ENCODE data around the gene AKT3.
"Not testable (repeated sequence)": the region's sequence is repeated elsewhere in the genome, so short reads cannot be mapped to it uniquely, and the experiment has no call there.

AKT3 gene

DNA sequence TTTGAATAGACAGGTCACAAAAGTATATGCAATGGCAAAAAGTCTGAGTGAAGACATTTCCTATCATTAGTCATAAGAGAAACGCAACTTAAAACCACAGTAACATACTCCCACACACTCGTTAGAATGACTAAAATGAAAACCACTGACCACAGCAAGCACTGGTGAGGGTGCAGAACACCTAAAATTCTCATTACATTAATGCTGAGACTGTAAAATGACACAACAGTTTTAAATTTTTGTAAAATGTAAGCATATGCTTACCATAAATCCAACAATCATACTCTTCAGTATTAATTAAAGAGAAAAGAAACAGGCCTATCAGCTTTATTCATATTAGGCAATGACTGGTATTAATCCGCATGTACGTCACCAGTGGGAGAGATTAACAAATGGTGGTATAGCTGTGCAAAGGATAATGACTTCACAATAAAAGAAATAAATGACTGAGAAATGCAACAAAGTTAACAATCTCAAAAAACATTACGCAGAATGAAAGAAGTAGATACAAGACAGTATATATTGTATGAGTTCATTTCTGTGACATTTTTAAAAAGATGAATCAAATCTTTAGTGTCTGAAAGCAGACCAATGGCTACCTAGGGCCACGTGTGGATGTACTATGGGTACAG, 253.5 kb downstream of the AKT3 start:
- TF ChIP-seq, protein P1, sequence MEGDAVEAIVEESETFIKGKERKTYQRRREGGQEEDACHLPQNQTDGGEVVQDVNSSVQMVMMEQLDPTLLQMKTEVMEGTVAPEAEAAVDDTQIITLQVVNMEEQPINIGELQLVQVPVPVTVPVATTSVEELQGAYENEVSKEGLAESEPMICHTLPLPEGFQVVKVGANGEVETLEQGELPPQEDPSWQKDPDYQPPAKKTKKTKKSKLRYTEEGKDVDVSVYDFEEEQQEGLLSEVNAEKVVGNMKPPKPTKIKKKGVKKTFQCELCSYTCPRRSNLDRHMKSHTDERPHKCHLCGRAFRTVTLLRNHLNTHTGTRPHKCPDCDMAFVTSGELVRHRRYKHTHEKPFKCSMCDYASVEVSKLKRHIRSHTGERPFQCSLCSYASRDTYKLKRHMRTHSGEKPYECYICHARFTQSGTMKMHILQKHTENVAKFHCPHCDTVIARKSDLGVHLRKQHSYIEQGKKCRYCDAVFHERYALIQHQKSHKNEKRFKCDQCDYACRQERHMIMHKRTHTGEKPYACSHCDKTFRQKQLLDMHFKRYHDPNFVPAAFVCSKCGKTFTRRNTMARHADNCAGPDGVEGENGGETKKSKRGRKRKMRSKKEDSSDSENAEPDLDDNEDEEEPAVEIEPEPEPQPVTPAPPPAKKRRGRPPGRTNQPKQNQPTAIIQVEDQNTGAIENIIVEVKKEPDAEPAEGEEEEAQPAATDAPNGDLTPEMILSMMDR (conservative IDR thresholded peaks at IDR 0.05; ENCODE audit: control insufficient read depth, insufficient read depth, low read depth, low read length) = no peak
- H3K4me3 ChIP-seq (ENCODE audit: control insufficient read depth, low read depth, low read length) = no peak overlapping the region
- peak; percentile 98 for DNase-seq (ENCODE audit: low read depth)

DNA sequence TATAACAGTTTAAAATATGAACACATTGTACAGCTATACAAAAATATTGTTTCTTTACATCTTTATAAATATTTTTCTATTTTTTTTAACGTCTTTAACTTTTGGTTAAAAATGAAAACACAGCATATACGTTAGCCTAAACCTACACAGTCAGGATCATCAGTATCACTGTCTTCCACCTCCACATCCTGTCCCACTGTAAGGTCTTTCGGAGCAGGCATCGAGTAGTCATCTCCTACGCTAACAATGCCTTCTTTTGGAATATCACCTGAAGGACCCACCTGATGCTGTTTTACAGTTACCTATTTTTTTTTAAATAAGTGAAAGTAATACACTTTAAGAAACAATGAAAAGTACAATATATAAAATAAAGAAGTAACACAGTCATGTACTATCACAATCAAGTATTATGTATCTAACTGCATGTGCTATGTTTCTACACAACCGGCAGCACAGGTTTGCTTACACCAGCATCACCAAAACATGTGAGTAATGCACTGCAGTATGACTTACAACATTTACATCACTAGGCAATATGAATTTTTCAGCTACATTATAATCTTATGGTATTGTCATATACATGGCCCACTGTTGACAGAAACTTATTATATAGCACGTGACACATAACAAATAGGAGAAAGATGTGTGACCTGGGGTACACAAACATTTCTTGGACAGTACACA, 254.4 kb downstream of the AKT3 start:
- peak; percentile 89 for DNase-seq (ENCODE audit: low read depth)
- TF ChIP-seq, protein P1 (conservative IDR thresholded peaks at IDR 0.05; ENCODE audit: control insufficient read depth, insufficient read depth, low read depth, low read length) = no peak
- H3K4me3 ChIP-seq (ENCODE audit: control insufficient read depth, low read depth, low read length) = no peak overlapping the region

DNA sequence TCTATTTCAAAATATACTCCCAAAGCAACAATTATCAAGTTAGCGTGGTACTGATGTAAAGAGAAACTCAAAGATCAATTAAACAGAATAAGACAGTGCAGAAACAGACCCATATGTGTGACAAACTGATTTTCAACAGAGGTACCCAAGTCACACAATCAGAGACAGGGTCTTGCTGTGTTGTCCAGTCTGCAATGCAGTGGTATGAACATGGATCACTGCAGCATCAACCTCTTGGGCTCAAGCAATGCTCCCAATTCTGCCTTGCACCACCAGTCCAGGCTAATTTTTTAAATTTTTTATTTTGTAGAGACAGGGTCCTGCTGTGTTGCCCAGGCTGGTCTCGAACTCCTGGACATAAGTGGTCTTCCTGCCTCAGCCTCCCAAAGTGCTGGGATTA, 255.6 kb downstream of the AKT3 start:
- no peak for DNase-seq (ENCODE audit: low read depth)
- no peak overlapping the region for H3K4me3 ChIP-seq (ENCODE audit: control insufficient read depth, low read depth, low read length)

DNA sequence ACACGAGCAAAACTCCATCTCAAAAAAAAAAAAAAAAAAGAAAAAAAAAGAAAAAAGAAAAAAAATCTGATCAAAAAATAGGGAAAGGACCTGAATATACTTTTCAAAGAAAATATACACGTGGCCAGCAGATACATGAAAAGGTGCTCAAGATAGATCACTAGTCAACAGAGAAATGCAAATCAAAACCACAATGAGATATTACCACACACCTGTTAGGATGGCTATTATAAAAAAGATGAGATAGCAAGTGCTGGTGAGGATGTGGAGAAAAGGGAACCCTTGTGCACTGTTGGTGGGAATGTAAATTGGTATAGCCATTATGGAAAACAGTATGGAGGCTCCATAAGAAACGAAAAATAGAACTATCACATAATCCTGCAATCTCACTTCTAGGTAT, 260.8 kb downstream of the AKT3 start:
- not testable (repeated sequence) for H3K4me3 ChIP-seq (ENCODE audit: control insufficient read depth, low read depth, low read length)

More for the DNA sequence above, 255.6 kb downstream of the AKT3 start:
- TF ChIP-seq, protein P1 (conservative IDR thresholded peaks at IDR 0.05; ENCODE audit: control insufficient read depth, insufficient read depth, low read depth, low read length) = no peak

DNA sequence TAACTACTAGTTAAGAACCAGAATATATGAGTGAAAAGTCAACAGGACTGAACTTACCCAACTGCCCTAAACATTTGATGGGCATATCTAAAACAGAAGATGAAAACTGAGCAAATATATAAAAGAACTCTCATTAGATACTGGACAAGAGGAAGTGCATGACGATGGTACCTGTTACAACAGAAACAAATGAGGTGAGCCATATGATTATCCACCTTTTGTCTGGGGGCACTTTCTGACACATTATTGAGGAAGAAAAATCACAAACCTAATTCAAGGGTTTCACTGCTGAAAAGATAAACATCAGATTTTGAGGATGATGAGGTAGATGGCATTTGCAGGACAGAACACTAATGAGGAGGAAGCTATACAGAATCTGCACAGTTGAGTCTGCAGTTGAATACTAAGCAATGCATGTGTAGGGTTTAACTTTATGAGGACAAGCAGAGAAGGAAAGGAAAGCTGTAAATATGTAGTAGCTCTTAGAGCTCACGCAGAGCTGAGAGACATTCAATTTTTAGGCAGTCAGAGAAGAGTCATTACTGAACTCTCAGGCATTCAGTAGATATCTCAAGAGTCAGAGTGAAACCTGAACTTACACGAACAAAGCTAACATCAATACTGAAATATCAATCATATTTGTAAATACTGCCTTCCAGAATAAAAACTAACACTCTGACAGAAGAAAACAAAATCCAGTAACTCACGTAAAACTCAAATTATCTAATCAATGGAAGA, 262.1 kb downstream of the AKT3 start:
- no peak for DNase-seq (ENCODE audit: low read depth)
- no peak overlapping the region for H3K4me3 ChIP-seq (ENCODE audit: control insufficient read depth, low read depth, low read length)
- TF ChIP-seq, protein P1 (conservative IDR thresholded peaks at IDR 0.05; ENCODE audit: control insufficient read depth, insufficient read depth, low read depth, low read length) = no peak

More for the DNA sequence above, 260.8 kb downstream of the AKT3 start:
- DNase-seq (ENCODE audit: low read depth) = not testable (repeated sequence)

DNA sequence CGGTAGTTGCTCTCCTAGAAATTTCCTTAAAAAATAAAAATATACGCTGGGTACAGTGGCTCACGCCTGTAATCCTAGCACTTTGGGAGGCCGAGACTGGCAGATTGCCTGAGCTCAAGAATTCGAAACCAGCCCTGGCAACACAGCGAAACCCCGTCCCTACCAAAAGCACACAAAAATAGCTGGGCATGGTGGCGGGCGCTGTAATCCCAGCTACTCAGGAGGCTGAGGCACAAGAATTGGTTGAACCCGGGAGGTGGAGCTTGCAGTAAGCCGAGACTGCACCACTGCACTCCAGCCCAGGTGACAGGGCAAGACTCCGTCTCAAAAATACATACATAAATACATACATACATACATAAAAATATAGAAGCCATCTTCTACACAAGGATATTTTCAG, 262.8 kb downstream of the AKT3 start:
- H3K4me3 ChIP-seq (ENCODE audit: control insufficient read depth, low read depth, low read length) = no peak overlapping the region
- DNase-seq (ENCODE audit: low read depth) = no peak
- TF ChIP-seq, protein P1 (conservative IDR thresholded peaks at IDR 0.05; ENCODE audit: control insufficient read depth, insufficient read depth, low read depth, low read length) = no peak

DNA sequence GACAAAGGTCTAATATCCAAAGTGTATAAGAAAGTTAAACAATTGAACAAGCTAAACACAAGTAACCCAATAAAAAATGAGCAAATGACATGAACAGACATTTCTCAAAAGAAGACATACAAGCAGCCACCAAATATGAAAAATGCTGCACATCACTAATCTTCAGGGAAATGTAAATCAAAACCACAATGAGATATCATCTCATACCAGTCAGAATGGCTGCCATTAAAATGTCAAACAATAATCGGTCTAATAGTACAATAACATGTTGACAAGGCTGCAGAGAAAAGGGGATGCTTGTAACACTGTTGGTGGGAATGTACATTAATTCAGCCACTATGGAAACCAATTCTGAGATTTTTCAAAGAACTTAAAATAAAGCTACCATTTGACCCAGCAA, 264.1 kb downstream of the AKT3 start:
- no peak for DNase-seq (ENCODE audit: low read depth)
- TF ChIP-seq, protein P1 (conservative IDR thresholded peaks at IDR 0.05; ENCODE audit: control insufficient read depth, insufficient read depth, low read depth, low read length) = no peak
- no peak overlapping the region for H3K4me3 ChIP-seq (ENCODE audit: control insufficient read depth, low read depth, low read length)

Data from fibroblast of mammary gland (primary cell).